ENCODE measurements around the gene SMIM28.
A peak's percentile ranks its signal among the peaks of the same experiment; 100 is the strongest.

SMIM28 gene

DNA sequence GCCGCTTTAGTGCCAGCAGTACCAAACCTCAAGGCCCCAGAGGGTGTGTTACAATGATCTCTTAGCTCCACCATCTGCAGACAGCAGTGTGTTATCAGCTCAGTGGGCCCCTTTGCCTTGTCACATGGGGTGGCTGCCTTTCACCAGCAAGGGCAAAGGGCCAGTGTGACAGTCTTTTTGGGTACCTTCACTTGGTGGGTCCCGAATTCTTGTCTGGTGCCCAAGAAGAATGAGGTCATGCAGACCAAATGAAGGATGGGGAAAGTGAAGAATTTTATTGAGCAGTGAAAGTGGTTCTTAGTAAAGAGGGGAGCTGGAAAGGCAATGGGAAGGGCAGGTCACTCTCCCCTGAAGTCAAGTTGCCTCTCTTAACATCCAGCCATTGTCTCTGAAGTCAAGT, 2.9 kb upstream of the SMIM28 start:
- no peak for DNase-seq

- DNase-seq = no peak
Observed at GRCh38 chr6:138377042-138377441, 663 bp upstream of the SMIM28 start.

GRCh38 chr6:138378463-138378862, 758 bp downstream of the SMIM28 start:
- peak in 2 of 3 experiments; percentile 27 to 65 for DNase-seq

GRCh38 chr6:138382498-138383265, 5.0 kb downstream of the SMIM28 start:
- no peak for DNase-seq

GRCh38 chr6:138383776-138384175, 6.1 kb downstream of the SMIM28 start:
- no peak for DNase-seq

GRCh38 chr6:138386897-138387296, 9.2 kb downstream of the SMIM28 start:
- no peak for DNase-seq

DNA sequence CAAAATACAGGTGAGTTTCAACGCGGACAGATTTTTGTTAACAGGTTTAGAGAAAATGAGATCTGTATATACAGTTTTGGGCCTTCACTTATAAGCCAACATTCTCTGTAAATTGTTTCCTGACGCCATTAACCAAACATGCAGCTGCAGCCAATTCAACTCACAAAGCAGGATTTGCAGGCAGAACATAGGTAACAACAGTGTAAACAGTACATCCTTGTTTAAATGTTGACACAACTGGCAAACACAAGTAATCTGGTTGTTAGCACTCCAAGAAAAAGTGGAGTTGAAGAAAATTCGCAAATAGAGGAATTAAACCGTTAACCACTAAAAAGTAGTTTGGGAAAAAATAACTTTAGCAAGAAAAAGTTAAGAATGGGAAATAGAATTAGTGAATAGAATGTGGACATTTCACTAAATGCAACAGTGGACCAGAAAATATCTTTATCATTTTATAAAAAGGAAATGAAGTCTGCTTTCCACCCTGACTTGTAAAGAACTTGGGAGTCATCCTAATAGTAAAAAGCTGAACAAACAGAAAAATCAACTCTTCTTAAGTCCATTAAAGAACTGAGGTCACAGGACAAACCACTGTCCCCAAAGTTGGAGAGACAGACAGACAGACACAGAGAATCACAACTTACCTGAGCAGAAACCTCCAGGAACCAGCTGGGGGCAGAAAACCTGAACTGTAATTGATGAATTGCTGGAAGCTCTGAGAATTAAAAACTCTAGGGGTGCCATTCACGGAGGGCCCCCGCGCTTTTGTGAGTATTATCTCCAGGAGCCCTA, 10.1 kb downstream of the SMIM28 start:
- peak in 2 of 3 experiments; percentile 53 to 85 for DNase-seq

- DNase-seq = no peak
Observed at GRCh38 chr6:138389551-138389950, 11.8 kb downstream of the SMIM28 start.

GRCh38 chr6:138393871-138394783, 16.4 kb downstream of the SMIM28 start:
- DNase-seq = no peak

DNA sequence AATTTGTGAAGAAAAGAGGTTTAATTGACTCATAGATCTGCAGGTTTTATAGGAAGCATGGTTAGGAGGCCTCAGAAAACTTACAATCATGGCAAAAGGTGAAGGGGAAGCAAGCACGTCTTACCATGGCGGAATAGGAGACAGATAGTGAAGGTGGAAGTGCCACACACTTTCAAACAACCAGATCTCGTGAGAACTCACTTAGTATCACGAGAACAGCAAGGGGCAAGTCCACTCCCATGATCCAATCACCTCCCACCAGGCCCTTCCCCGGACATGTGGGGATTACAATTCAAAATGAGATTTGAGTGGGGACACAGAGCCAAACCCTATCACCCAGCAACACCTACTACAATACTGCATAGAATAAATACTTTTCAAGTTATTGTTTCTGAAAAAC, 19.0 kb downstream of the SMIM28 start:
- no peak for DNase-seq

- peak in 1 of 3 experiments; percentile 44 for DNase-seq
Observed at GRCh38 chr6:138397128-138398122, 19.7 kb downstream of the SMIM28 start.

DNA sequence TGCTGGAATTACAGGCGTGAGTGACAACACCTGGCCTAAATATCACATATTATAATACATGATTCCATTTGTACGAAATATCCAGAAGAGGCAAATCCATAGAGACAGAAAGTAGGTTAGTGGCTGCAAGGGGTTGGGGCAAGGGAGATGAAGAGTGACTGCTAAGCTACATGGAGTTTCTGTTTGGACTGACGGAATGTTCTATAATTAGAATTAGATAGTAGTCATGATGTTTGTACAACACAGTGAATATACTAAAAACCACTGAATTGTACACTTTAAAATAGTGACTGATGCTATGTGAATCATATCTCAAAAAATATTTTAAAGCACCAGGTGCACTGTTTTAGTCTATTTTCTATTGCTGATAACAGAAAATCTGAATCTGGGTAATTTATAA, 22.6 kb downstream of the SMIM28 start:
- DNase-seq = no peak

- no peak for DNase-seq
Observed at GRCh38 chr6:138401960-138402837, 24.5 kb downstream of the SMIM28 start.

- peak in 1 of 3 experiments; percentile 47 for DNase-seq
Observed at GRCh38 chr6:138402838-138403187, 25.1 kb downstream of the SMIM28 start.

DNA sequence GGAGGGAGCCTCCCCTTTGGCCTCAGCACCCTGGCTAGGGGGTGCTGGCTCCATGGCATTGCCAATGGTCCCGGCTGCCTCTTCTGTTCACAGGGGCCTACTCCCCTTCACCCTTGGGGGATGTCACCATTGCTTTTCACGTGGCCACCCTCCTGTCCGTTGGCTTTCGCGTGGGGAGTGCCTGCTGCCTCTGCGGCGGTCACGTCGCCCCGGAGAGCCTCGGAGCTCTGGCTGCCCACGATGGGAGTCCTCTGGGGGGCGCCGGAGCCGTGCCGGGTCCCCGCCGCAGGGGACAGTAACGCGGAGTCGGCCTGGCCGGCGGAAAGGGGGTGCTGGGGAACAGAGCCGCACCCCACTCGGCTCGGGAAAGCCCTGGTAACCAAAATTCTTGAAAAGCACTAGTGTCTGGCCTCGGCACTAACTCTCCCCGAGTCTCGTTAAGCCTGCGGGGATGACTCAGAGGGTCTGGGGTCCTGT, 25.7 kb downstream of the SMIM28 start:
- DNase-seq = peak; percentile 23 to 87 (median 85)

DNA sequence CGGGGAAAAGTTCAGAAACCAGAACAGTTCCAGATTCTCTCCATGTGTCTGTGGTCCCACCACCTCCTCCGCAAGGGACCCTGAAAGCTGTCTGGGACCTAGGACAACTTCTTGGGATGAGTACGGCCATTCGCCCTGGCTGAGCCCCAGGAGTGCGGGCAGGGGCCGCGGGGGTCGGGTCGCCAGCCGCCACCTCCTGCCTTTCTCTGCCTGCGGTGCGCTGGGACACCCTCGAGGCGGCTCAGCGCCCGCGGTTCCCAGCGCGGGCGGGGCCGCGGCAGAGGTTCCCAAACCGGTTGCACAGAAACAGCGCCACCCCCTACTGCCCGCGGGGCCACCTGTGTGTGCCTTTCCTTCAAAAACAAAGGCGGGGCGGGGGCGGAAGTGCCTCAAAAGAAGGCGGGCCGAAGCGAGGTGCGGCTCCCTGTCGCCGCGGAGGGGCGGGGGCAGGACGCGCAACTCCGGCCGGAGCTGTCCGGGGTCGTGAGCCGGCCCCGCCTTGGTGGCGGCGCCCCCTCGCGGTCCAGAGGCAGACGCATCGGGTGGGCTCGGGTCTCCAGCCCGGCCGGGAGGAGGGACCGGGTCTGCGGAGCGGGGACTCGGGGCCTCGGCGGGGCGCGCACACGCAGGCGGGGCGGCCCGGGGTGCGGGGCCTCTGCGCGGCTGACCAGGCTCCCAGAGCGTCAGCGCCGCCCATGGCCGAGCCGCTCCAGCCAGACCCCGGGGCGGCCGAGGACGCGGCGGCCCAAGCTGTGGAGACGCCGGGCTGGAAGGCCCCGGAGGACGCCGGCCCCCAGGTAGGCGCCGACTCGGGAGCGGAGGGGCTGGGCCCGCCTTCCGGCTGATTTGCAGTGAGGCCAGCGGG, 26.3 kb downstream of the SMIM28 start, which contains the start of gene HEBP2:
Gene HEBP2, plus strand, starts transcription at position 423 of the 865 bp plus-strand sequence. Its CDS starts 273 bp downstream, at position 696.
- DNase-seq = peak; percentile 95 to 99 (median 99)

DNA sequence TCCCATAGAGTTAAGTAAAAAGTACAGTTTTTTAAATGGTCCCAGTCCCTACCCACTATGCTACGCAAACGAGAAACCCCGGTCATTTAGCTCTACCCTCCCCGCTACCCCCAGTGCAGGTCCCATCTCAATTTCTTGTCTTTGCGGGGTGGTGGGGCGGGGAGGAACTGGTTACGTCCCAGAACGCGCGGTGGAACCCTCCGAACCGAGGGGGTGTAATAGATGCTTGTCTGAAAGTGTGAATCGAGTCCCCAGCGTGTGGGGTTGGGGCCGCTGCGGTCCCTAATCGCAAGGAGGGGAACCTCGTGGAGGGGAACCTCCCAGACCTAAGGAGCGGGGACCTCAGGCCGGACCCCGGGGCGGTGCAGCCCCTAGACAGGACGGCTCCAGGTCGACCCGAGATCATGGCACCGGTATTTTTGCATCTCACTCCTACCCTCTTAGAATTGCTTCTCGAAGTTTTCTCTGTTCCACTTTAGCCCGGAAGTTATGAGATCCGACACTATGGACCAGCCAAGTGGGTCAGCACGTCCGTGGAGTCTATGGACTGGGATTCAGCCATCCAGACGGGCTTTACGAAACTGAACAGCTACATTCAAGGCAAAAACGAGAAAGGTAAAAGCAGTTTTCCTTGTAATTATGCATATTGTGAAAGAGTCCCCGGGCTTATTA, 27.1 kb downstream of the SMIM28 start:
- peak; percentile 33 to 46 (median 34) for DNase-seq

- DNase-seq = peak; percentile 39 to 95 (median 76)
Observed at GRCh38 chr6:138405816-138406413, 28.2 kb downstream of the SMIM28 start.
